AG04450 (cell line): ENCODE data around the gene TNNI2. TPM values are rescaled to one million over a fixed set of nuclear protein-coding genes. Genes with fewer than 3 reads are reported as not detected.

Source experiments
- CTCF ChIA-PET: fragments of 300-600, 350-600 bp; formaldehyde crosslinking; extraction: SDS; loops from one replicate; lab custom pipeline; 2022; ENCODE audit warnings: antibody characterized with exemption, inconsistent platforms; lab: Charles Lee
- POLR2A ChIA-PET: fragments of 350-600 bp; formaldehyde crosslinking; extraction: SDS; loops from one replicate; lab custom pipeline; 2021; ENCODE audit warnings: antibody characterized with exemption, inconsistent platforms; lab: Yijun Ruan, JAX
- DNase-seq: peaks from one replicate; pipeline ENCODE4 v3.0.0-alpha.2; 2011; ENCODE audit warnings: low read depth, low spot score
- H3K27ac ChIP-seq: one replicate; pipeline ENCODE4 v1.5.1; 2012; ENCODE audit warnings: low read depth, low read length, control low read depth
- H3K27me3 ChIP-seq: one replicate; pipeline ENCODE4 v1.6.0; 2012; ENCODE audit warnings: low read length; ENCODE audit not compliant: control insufficient read depth, insufficient read depth
- H3K4me3 ChIP-seq: 2 replicates; pipeline ENCODE4 v1.5.1; 2011; ENCODE audit warnings: mild to moderate bottlenecking, low read depth, low read length, control low read depth
- H3K9me3 ChIP-seq: 2 replicates; pipeline ENCODE4 v1.5.1; 2012; ENCODE audit warnings: low read length; ENCODE audit not compliant: control insufficient read depth, insufficient read depth
- polyA plus RNA-seq: library from polyadenylated mRNA; depleted of rRNA; stranded (reverse); fragments of >200 nt; gene quantifications from 2 replicates; pipeline ENCODE4 v1.2.3, GENCODE V29; 2011
- TF ChIP-seq, protein P1 (sequence below): IDR thresholded peaks from 2 replicates; pipeline ENCODE4 v1.5.1; 2011; ENCODE audit warnings: low read depth, low read length, control low read depth, inconsistent platforms

TNNI2 gene
- polyA plus RNA-seq, 1 experiment: not detected

DNA sequence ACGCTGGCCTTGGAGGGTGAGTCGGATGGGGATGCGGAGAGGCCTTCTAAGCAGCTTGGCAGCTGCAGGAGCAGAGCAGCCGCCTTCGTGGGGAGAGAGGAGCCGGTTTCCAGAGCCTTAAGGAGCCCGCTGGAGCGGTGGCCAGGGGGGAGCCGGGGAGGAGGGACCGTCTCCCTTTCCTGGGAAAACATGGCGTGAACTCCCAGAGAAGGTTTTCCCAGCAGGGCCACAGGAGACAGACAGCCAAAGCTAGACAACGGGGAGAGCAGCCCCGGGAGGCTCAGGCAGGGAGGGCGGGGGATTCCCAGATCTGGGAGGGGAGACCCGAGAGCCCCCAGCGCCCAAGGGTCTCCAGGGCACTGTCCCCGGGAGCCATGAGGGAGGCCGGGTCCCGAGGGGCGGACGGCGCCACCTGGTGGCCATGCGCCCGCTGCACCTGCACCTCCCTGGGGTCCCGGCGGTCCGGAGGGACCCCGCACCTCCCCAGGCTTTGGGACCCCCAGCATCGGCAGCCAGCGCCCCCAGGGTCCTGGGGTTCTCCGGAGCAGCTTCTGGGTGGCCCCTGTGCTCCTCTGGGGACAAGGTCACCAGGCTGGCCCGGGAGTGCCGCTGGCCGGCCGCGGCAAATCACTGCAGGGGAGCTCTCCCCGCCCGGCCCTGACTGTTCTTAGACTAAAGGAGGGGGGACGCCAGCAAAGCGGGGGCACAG is 6.4 kb upstream of the TNNI2 start:
- CTCF ChIA-PET: interaction anchor here (0.6 to 6.1 kb wide), 39 partner anchors 10 to 320 kb away, joined by 3 to 300 read pairs (median 4); partner anchors contain the start of genes KRTAP5-6 and MRPL23
- H3K27me3 ChIP-seq: peaks cover 11% of the 10 kb centered on the region
- no peak overlapping the region for H3K27ac ChIP-seq
- POLR2A ChIA-PET: interaction anchor here (0.7 to 1.6 kb wide), 2 partner anchors 24 to 138 kb away, joined by 4 to 8 read pairs; no protein-coding TSS in a partner anchor
- H3K9me3 ChIP-seq: no peaks in the 10 kb centered on the region
- no peak overlapping the region for H3K4me3 ChIP-seq
- no peak for DNase-seq
- TF ChIP-seq, protein P1, sequence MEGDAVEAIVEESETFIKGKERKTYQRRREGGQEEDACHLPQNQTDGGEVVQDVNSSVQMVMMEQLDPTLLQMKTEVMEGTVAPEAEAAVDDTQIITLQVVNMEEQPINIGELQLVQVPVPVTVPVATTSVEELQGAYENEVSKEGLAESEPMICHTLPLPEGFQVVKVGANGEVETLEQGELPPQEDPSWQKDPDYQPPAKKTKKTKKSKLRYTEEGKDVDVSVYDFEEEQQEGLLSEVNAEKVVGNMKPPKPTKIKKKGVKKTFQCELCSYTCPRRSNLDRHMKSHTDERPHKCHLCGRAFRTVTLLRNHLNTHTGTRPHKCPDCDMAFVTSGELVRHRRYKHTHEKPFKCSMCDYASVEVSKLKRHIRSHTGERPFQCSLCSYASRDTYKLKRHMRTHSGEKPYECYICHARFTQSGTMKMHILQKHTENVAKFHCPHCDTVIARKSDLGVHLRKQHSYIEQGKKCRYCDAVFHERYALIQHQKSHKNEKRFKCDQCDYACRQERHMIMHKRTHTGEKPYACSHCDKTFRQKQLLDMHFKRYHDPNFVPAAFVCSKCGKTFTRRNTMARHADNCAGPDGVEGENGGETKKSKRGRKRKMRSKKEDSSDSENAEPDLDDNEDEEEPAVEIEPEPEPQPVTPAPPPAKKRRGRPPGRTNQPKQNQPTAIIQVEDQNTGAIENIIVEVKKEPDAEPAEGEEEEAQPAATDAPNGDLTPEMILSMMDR: peak; percentile 96

DNA sequence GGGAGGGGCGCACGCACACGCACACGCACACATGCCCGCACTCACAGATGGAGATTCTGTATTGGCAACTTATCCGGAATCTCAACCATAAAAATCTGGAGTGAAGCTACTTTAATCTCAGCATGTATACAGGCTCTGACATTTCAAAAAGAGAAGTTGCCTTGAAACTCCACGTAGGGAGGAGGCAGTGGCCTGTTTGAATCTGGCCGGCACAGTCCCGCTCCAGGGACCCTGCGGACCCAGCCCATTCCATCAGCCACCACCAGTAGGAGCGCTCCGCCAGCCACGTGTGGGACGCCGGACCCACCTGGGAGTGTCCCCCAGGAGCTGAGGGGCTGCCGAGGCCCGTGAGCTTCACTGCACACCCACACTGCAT is 5.9 kb upstream of the TNNI2 start:
- no peak for DNase-seq
- no peaks in the 10 kb centered on the region for H3K9me3 ChIP-seq
- no peak overlapping the region for H3K27ac ChIP-seq
- no peak overlapping the region for H3K4me3 ChIP-seq
- TF ChIP-seq, protein P1: no peak
- CTCF ChIA-PET: interaction anchor here (0.6 to 6.1 kb wide), 32 partner anchors 10 to 323 kb away, joined by 3 to 300 read pairs (median 4); partner anchors contain the start of genes KRTAP5-6 and MRPL23
- H3K27me3 ChIP-seq: peaks cover 11% of the 10 kb centered on the region
- POLR2A ChIA-PET: interaction anchor here (0.7 to 1.6 kb wide), 3 partner anchors 24 to 139 kb away, joined by 3 to 8 read pairs (median 4); no protein-coding TSS in a partner anchor

DNA sequence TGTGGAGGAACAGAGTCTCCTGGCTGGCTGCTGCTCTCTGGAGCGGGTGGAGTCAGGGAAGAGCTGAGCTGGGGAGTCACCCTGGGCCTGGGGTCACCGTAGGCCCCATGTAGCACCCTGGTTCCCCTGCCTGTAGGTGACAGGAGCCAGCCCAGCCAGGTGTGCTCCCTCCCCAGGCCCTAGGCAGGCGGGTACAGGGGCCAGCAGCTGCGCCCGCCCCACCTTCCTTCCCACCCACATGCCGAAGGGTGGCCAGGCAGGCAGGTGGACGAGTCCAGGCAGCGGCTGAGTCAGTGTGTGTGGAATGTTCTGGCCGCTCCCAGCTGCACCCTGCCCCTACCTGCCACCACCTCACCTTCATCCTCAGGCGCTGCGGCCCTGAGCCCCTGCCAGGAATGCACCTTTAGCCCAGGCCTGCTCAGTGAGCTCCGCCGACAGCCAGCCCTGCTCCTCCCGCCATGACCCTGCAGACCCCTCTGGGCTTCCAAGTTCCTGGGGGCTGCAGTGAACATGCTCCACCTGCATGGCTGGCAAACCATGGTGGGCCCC is 4.6 kb upstream of the TNNI2 start:
- ChIA-PET CTCF (interaction anchor here (0.8 to 6.1 kb wide), 11 partner anchors 115 to 323 kb away, joined by 3 to 300 read pairs (median 16); partner anchors contain the start of gene MRPL23), POLR2A (no interaction called here)
- peaks cover 11% of the 10 kb centered on the region for H3K27me3 ChIP-seq
- no peak for DNase-seq
- no peak overlapping the region for H3K27ac ChIP-seq
- H3K9me3 ChIP-seq: no peaks in the 10 kb centered on the region
- H3K4me3 ChIP-seq: no peak overlapping the region
- TF ChIP-seq, protein P1: no peak

- Histone ChIP-seq H3K27ac (no peak within 1 kb of the TSS), H3K27me3 (peaks cover 11% of the 10 kb centered on the region), H3K9me3 (no peaks in the 10 kb centered on the region), H3K4me3 (no peak within 1 kb of the TSS)
- CTCF ChIA-PET: interaction anchor here (0.8 to 6.1 kb wide), 8 partner anchors 114 to 322 kb away, joined by 3 to 300 read pairs (median 10); partner anchors contain the start of gene MRPL23
- POLR2A ChIA-PET: no interaction called here
- no peak for DNase-seq
- TF ChIP-seq, protein P1: no peak
Observed at GRCh38 chr11:1834779-1835670, 3.8 kb upstream of the TNNI2 start, which contains the start of gene SYT8. SYT8 (plus strand) TSS chr11:1834990; CDS start chr11:1835106, 116 bp downstream.
